GM12872 (cell line): ENCODE measurements around the gene HEBP2.

Source experiments
- CTCF ChIP-seq: IDR thresholded peaks from 3 replicates; pipeline ENCODE4 v1.5.1; 2011; ENCODE audit warnings: low read depth, mild to moderate bottlenecking, low read length, moderate library complexity; ENCODE audit not compliant: insufficient read depth

Gene HEBP2

DNA sequence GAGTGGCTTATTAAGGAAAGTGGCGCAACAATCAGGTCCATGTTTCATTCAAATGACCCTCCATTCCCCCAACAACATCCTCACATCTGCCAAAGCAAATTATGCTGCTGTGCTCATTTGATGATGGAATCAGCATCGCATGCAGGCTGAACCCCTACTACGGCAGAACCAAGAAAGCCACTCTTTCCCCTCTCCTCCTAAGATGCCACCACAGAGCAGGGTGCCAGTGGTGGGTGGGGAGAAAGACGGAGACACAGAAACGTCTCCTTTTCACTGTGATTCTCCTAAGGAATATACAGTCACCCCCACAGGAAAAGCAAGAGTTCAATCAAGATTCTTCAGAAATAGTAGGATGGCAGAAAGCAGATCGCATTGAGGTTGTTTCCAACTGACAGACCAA, 17.1 kb downstream of the HEBP2 start:
- no peak for TF ChIP-seq CTCF

GRCh38 chr6:138421608-138422007, 17.6 kb downstream of the HEBP2 start:
- no peak for TF ChIP-seq CTCF

- no peak for TF ChIP-seq CTCF
Measured at GRCh38 chr6:138422861-138423260, 18.8 kb downstream of the HEBP2 start.

DNA sequence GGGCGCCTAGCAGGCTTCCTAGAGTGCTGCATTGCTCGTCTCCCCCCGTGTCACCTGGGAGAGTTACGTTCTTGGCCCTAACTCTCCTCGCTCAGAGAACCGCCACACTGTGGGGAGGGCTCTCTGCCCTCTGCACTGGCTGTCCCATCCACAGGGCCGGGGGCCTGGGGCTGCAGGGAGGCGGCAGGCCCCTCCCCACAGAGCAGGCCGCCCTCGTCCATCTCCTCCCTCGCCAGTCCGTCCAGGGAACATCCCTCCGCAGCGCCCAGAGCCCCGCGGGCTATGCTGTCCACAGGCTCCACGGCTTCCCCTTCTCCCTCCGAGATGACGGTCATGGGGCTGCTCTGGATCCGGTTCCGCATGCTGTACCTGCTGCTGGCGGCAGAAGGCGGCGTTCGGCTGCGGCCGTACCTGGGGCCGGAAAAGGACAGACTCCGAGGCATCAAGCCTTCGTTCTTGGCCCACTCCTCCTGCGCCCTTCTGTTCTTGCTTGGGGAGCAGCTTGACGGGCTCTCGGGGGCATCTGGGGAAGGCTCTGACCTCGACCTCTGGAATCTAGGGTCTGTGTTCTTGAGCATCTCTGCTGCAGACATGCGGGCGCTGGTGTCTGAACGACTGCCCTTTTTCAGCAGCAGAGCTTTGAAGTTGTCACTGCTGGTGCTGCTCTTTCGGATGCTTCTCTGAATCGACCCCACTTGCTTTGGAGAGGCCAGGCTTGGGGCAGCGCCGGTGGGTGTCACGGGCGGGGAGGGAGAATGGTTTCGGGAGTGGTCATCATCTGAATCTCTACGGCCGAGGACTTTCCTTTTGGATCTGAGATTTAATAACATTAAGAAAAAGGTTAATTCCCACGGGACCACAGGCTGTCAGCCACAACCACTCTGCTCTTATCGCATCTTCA, 20.2 kb downstream of the HEBP2 start:
- TF ChIP-seq CTCF, result no peak

DNA sequence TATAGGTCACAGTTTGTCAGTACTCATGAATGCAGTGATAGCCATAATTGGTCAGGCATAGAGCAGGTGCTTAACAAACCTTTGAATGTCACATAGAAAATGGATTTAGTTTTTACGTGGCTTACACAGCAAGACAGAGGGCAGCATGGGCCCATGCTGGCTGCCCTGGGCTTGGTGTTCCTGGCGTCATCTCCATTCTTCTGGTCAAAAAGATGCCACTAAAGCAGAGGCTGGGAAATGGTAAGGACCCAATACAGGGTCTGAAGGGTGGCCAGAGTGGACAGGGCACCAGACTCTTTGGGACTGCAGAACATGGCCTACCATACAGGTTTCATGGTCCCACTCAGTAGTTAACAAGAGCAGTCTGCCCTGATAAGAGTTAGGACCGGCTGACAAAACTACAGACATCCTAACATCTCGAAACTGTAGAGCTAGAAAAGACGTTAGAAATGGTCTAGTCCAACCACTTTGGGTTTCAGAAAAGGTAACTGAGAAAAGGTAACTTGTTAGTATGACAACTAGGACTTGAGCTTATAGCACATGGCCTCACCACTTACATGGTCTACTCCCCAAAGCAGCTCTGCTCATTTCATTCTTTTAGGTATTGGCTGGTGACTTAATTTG, 22.6 kb downstream of the HEBP2 start:
- TF ChIP-seq CTCF, result no peak

DNA sequence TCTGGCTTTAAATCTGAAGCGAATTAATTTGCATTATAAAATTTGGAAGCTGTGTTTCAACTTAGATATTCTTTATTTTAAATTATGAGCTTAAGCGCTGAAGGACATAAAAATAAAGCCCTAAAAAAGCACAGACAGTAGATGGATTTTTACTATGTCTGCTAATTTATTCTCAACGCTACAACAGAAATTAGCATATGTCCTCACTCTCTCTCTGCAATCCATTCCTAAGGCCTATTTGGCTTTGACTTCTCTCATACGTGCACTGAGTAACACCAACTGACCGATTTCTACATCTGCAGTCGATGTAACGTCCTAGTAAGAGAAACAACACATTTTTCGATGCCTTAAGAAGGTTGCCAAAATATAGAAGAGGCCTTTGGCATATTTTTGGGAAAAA, 23.7 kb downstream of the HEBP2 start:
- TF ChIP-seq CTCF, result no peak

DNA sequence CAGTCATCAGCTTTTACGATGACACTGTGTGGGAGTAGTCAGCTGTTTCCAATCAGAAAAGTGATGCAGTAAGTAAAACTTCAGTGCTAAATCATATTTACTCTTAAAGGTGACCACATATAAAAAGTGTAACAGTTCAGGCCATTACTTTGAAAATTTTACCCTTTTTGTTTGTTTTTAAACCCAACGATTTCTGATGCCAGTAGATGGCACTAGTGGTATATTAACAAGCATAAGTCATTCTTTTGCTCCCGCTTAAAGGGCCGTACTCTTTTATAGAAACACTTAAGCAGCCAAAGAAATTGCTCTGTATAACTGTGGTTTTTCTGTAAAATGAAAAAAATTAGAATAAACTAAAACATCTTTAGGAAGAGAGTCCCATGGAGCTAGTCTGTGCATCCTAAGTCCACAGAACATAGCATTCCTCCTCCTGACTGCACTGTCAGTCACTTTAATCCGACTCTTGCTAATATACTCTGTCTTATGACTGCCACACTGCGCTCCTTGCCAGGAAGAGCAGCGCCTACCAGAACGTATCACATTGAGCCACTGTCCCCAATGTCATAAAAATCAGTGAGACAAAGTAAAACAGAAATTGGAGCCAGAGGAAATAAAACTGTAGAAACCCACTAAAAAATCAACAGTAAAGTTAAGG, 25.0 kb downstream of the HEBP2 start:
- TF ChIP-seq CTCF, result peak; percentile 51; the same call in 2 of the 3 replicates
